IgD-negative memory B cell (primary cell): Measurements from ENCODE around the gene SETD5. TPM values are rescaled to one million over a fixed set of nuclear protein-coding genes. Genes with fewer than 3 reads are reported as not detected.
"Not testable (repeated sequence)": the region's sequence is repeated elsewhere in the genome, so short reads cannot be mapped to it uniquely, and the experiment has no call there.

Experiments used
- H3K27ac Mint-ChIP-seq, 3 donors: one replicate each; pipeline ENCODE4 v1.8.0; 2020 to 2022; ENCODE audit warnings: mild to moderate bottlenecking in 3 of 3, mixed read lengths in 3 of 3, moderate library complexity in 1 of 3
- H3K27me3 Mint-ChIP-seq: one replicate; pipeline ENCODE4 v1.8.0; 2021; ENCODE audit warnings: mixed read lengths
- H3K36me3 Mint-ChIP-seq: one replicate; pipeline ENCODE4 v1.8.0; 2020; ENCODE audit warnings: mild to moderate bottlenecking, mixed read lengths
- H3K4me1 Mint-ChIP-seq, 3 donors: one replicate each; pipeline ENCODE4 v1.8.0; 2020 to 2022; ENCODE audit warnings: mixed read lengths in 3 of 3, mild to moderate bottlenecking in 1 of 3
- H3K4me3 Mint-ChIP-seq, 4 donors: one replicate each; pipeline ENCODE4 v1.8.0; 2020 to 2022; ENCODE audit warnings: mild to moderate bottlenecking in 4 of 4, mixed read lengths in 4 of 4, moderate library complexity in 3 of 4
- H3K9me3 Mint-ChIP-seq, 3 donors: one replicate each; pipeline ENCODE4 v1.8.0; 2020 to 2021; ENCODE audit warnings: mixed read lengths in 3 of 3, mild to moderate bottlenecking in 1 of 3
- polyA plus RNA-seq: library from polyadenylated mRNA; unstranded; fragments of 300-500 nt; fragmentation: Illumina TruSeq; gene quantifications from one replicate; pipeline ENCODE4 v1.2.3, GENCODE V29; 2021

SETD5 gene
- polyA plus RNA-seq, 1 donor from 2014 or later, result 57.3 TPM

- Mint-ChIP-seq H3K36me3 (no peaks in the 10 kb centered on the region), H3K9me3 (no peaks in the 10 kb centered on the region), H3K4me1 (peaks cover 0 to 14% (median 3%) of the 10 kb centered on the region in 3 donors), H3K4me3 (no peak overlapping the region), H3K27me3 (no peaks in the 10 kb centered on the region), H3K27ac (no peak overlapping the region)
These were observed 51.2 kb downstream of the SETD5 start for GRCh38 chr3:9448643-9449042.

DNA sequence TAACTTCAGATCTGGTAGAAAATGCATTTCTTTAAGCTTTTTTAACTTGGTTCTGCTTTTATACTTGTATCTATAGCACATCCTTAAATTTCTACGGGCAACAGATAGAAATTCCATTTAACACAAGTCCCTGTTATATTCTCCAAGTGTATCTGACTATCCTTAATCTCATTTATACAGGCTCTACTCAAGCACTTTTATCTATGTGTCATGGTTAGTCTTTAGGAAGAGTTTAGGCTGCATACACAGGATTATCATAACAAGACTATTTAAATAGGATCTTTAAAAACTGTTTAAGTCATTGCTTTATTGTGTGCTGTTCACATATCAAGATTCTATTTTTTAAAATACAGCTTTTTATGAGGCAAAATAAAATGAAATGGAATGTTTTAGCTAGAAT is 52.7 kb downstream of the SETD5 start:
- H3K27me3 Mint-ChIP-seq, result no peaks in the 10 kb centered on the region
- H3K9me3 Mint-ChIP-seq, result no peaks in the 10 kb centered on the region
- H3K4me1 Mint-ChIP-seq, result peaks cover 0 to 14% (median 3%) of the 10 kb centered on the region in 3 donors
- peaks cover 2% of the 10 kb centered on the region for H3K36me3 Mint-ChIP-seq
- H3K4me3 Mint-ChIP-seq, result no peak overlapping the region
- no peak overlapping the region for H3K27ac Mint-ChIP-seq

DNA sequence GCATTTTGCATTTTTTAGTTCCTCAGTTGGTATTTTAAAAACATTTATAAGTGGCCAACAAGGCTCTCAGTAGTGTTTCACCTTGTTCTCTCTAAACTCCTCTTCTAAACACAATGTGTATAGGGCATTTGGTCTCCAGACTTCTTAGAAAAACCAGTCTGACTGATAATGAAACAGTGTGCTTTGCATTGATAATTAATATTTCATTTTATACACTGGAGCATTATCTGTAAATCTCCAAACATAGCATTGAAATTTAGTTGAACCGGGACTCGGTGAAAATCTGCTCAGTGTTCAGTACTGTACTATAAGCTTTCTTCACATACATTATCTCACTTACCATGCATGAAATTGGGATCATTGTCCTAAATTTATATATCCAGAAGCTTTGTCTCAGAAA is 53.6 kb downstream of the SETD5 start:
- Mint-ChIP-seq H3K36me3 (peaks cover 2% of the 10 kb centered on the region), H3K27me3 (no peaks in the 10 kb centered on the region), H3K4me1 (peaks cover 0 to 14% (median 3%) of the 10 kb centered on the region in 3 donors), H3K4me3 (no peak overlapping the region), H3K9me3 (no peaks in the 10 kb centered on the region), H3K27ac (no peak overlapping the region)

DNA sequence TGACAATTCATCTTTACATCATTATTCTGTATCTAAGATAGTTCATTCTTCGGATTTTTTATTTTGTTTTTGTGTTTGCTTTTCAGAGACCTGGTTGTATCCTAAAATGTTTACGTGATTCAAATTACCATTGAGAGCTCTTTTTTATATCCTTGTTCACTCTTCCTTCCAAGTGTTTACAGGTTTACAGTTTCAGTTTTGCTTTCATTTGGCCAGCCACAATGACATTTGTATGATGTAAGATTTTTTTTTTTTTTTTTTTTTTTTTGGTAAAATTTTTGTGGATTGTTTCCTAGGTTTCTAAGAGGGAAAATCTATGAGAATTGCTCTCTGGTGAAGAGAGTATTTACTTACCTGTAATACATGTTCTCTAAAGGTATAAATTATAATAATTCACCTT is 55.0 kb downstream of the SETD5 start:
- Mint-ChIP-seq H3K4me1 (peaks cover 0 to 14% (median 3%) of the 10 kb centered on the region in 3 donors), H3K9me3 (no peaks in the 10 kb centered on the region), H3K27ac (peak overlapping the region in 2 of 3 donors; percentile 1 to 89), H3K36me3 (peaks cover 2% of the 10 kb centered on the region), H3K4me3 (peak overlapping the region in 1 of 4 donors; percentile 23), H3K27me3 (no peaks in the 10 kb centered on the region)

- Mint-ChIP-seq H3K4me3 (no peak overlapping the region), H3K27ac (no peak overlapping the region), H3K27me3 (no peaks in the 10 kb centered on the region), H3K9me3 (no peaks in the 10 kb centered on the region), H3K4me1 (peaks cover 0 to 14% (median 3%) of the 10 kb centered on the region in 3 donors), H3K36me3 (peaks cover 2% of the 10 kb centered on the region)
These were observed 58.2 kb downstream of the SETD5 start for GRCh38 chr3:9455596-9456131.

GRCh38 chr3:9467451-9467850 is 70.0 kb downstream of the SETD5 start:
- Mint-ChIP-seq H3K27ac (no peak overlapping the region), H3K4me3 (no peak overlapping the region), H3K36me3 (peaks cover 3% of the 10 kb centered on the region), H3K4me1 (no peaks in the 10 kb centered on the region), H3K27me3 (no peaks in the 10 kb centered on the region), H3K9me3 (no peaks in the 10 kb centered on the region)

- Mint-ChIP-seq H3K27ac (peak overlapping the region in 2 of 3 donors; percentile 20 to 40), H3K36me3 (peaks cover 3% of the 10 kb centered on the region), H3K4me3 (no peak overlapping the region)
These were observed 71.0 kb downstream of the SETD5 start for GRCh38 chr3:9468460-9468859.

DNA sequence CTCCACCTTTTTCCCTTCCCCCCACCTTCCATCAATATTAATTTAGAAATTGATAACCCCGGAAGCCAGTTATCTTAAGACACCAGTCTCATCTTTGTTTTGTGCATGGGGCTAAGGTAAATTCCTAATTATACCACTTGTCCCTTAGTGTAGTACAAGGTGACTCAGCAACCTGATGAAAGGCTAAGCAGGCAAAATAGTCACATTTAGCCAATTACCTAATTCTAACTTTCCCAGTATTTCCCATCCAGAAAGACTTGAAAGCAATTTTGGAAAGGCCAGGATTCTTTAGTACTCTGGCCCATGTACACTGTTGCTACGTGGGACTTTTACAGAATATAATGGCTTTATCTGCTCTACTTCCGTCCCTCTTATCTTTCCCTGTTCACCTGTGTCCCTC is 72.6 kb downstream of the SETD5 start:
- Mint-ChIP-seq H3K27ac (no peak overlapping the region), H3K36me3 (peaks cover 5% of the 10 kb centered on the region), H3K4me1 (no peaks in the 10 kb centered on the region), H3K9me3 (no peaks in the 10 kb centered on the region), H3K27me3 (no peaks in the 10 kb centered on the region), H3K4me3 (no peak overlapping the region)

More at GRCh38 chr3:9468460-9468859, 71.0 kb downstream of the SETD5 start:
- Mint-ChIP-seq H3K9me3 (no peaks in the 10 kb centered on the region), H3K27me3 (no peaks in the 10 kb centered on the region), H3K4me1 (no peaks in the 10 kb centered on the region)

GRCh38 chr3:9473496-9474065 is 76.2 kb downstream of the SETD5 start:
- Mint-ChIP-seq H3K27ac (peak overlapping the region in 1 of 3 donors; percentile 53), H3K36me3 (peaks cover 13% of the 10 kb centered on the region)

DNA sequence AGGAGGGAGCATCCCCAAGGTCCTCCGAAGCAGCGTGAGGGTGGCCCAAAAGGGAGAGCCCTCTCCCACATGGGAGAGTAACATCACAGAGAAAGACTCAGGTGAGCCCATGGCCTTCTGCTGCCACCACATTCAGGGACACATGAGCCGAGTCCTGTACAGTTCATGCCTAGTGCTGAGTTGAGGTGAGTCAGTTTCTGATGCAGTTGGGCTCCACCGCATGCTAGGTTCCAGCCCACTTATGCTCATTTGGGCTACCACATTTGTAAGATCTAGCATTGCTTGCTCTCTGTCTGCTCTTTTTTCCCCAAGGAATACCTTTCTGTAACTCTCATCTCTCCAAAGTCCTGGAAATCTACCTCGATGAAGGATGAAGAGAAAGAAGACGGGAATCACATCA is 77.1 kb downstream of the SETD5 start:
- Mint-ChIP-seq H3K4me3 (no peak overlapping the region), H3K36me3 (peaks cover 18% of the 10 kb centered on the region), H3K9me3 (no peaks in the 10 kb centered on the region), H3K4me1 (peaks cover 0 to 2% (median 0%) of the 10 kb centered on the region in 3 donors), H3K27me3 (no peaks in the 10 kb centered on the region), H3K27ac (no peak overlapping the region)

More at GRCh38 chr3:9473496-9474065, 76.2 kb downstream of the SETD5 start:
- Mint-ChIP-seq H3K4me3 (no peak overlapping the region), H3K4me1 (peaks cover 0 to 2% (median 0%) of the 10 kb centered on the region in 3 donors), H3K9me3 (no peaks in the 10 kb centered on the region), H3K27me3 (no peaks in the 10 kb centered on the region)

DNA sequence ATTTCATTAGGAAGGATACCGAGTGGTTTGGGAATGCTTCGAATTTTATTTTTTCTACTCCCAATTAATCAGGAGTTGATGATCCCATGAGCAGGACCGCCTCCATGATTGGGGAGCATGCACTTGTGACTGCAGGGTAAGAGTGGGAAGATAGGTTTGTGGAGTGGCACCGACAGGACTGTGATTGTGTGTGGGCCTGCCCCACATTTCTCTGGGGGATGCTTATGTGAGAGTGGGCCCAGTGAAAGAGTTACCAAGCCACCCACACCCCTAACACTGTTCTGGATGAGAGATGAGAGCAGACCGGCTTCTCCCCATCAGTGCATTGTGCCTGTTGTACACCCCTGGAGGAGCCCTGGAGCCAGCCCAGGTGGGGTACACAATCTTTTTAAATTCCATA is 79.5 kb downstream of the SETD5 start:
- H3K27ac Mint-ChIP-seq, result no peak overlapping the region

DNA sequence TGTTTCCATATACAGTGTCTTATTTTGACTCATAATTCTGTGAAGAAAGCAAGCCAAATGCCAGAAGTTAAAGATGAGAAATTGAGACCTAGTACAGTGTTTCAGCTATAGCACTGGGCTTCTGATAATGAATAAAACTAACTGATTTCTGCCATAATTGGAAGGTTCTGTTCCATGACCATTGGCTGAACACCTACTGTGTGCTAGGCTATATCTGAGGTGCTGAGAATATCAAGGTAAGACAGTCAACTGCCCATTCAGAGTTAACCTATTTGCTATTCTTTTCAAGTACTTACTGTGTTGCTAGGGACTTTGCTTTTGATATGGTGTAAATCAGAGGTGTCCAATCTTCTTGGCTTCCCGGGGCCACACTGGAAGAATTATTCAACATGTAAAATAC is 82.8 kb downstream of the SETD5 start:
- peaks cover 0 to 2% (median 0%) of the 10 kb centered on the region in 3 donors for H3K4me1 Mint-ChIP-seq
- no peaks in the 10 kb centered on the region for H3K9me3 Mint-ChIP-seq
- no peak overlapping the region for H3K27ac Mint-ChIP-seq
- H3K36me3 Mint-ChIP-seq, result peaks cover 34% of the 10 kb centered on the region
- H3K4me3 Mint-ChIP-seq, result no peak overlapping the region
- no peaks in the 10 kb centered on the region for H3K27me3 Mint-ChIP-seq

More for the DNA sequence above, 79.5 kb downstream of the SETD5 start:
- Mint-ChIP-seq H3K9me3 (no peaks in the 10 kb centered on the region), H3K4me1 (peaks cover 0 to 2% (median 0%) of the 10 kb centered on the region in 3 donors), H3K4me3 (no peak overlapping the region), H3K36me3 (peaks cover 22% of the 10 kb centered on the region), H3K27me3 (no peaks in the 10 kb centered on the region)

GRCh38 chr3:9485248-9485647 is 87.8 kb downstream of the SETD5 start:
- Mint-ChIP-seq H3K27me3 (no peaks in the 10 kb centered on the region), H3K4me3 (no peak overlapping the region), H3K9me3 (peaks cover 0 to 11% (median 3%) of the 10 kb centered on the region in 3 donors), H3K36me3 (peaks cover 22% of the 10 kb centered on the region), H3K4me1 (no peaks in the 10 kb centered on the region), H3K27ac (no peak overlapping the region)

DNA sequence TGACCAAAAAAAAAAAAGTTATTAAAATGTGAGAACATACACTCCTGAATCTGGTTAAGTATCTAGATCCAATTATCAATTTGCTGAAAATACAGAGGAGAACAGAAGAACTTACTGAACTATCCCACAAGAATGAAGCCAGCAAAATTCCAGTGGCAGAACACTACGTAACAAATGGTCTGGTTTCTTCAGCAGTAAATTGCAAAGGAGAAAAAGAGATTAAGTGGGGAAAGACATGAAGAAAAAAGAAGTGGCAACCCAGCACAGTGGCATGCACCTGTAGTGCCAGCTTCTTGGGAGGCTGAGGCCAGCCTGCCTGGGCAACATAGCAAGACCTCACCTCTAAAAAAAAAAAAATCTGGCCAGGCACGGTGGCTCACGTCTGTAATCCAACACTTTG is 94.1 kb downstream of the SETD5 start:
- H3K27ac Mint-ChIP-seq, result no peak overlapping the region

DNA sequence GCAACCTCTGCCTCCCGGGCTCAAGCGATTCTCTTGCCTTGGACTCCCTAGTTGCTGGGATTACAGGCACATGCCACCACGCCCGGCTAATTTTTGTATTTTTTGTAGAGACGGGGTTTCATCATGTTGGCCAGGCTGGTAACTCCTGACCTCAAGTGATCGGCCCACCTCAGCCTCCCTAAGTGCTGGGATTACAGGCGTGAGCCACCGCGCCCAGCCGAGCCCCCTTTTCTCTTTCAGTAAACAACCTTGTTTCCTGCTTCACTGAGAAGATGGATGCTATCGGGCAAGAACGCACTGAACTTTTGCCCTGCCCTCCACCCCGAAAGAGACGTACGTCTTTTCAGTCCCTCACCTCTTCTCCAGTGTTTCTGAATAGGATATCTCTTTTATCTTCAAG is 96.6 kb downstream of the SETD5 start:
- H3K27me3 Mint-ChIP-seq, H3K9me3 Mint-ChIP-seq, H3K27ac Mint-ChIP-seq, H3K4me3 Mint-ChIP-seq, H3K36me3 Mint-ChIP-seq, H3K4me1 Mint-ChIP-seq: not testable (repeated sequence)

More for the DNA sequence above, 94.1 kb downstream of the SETD5 start:
- H3K27me3 Mint-ChIP-seq, result no peaks in the 10 kb centered on the region
- H3K4me3 Mint-ChIP-seq, result no peak overlapping the region
- H3K9me3 Mint-ChIP-seq, result peaks cover 0 to 6% (median 3%) of the 10 kb centered on the region in 3 donors
- peaks cover 0 to 2% (median 0%) of the 10 kb centered on the region in 3 donors for H3K4me1 Mint-ChIP-seq
- H3K36me3 Mint-ChIP-seq, result peaks cover 4% of the 10 kb centered on the region

DNA sequence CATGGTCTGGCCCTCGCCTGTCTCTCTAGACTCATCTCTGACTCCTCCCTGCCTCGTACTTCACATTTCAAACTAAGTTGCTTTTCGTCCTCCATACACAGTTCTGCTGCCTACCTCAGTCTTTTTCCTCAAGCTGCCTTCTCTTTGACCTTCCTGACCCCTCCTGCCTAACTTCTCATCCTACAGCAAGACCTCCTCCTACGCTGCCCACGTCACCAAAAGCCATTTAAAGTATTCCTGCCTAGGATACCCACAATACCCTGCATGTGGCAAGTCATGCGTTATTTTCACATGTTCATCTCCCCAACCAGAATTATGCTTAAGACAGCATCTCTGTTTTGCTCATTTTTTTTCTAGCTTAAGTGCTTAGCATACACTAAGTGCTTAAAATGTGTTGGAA is 99.5 kb downstream of the SETD5 start:
- H3K27me3 Mint-ChIP-seq, result peaks cover 25% of the 10 kb centered on the region

More for the DNA sequence above, 99.5 kb downstream of the SETD5 start:
- Mint-ChIP-seq H3K9me3 (no peaks in the 10 kb centered on the region), H3K36me3 (no peaks in the 10 kb centered on the region), H3K4me3 (no peak overlapping the region), H3K4me1 (peaks cover 0 to 2% (median 2%) of the 10 kb centered on the region in 3 donors), H3K27ac (peak overlapping the region in 1 of 3 donors; percentile 73)
